ENCODE results near the gene TXNDC12.
"Not testable (repeated sequence)": the region's sequence is repeated elsewhere in the genome, so short reads cannot be mapped to it uniquely, and the experiment has no call there.

DNA sequence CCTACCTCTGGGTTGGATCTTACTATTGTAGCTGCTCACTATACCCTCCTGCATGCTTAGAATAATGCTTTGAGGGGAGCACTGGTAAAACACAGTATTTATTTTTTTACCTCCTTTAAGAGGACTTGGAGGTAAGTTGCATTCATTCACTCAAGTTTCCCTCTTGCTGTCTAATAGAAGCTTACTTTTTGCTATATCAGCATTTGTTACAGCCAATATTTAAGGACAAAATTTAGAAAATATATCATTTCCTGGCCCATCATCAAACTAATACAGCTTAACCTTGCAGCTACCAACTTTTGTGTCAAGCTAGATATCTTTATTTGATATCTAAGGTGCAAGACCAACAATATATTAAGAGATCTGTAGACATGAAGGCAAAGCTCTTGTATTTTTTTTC, 32.9 kb upstream of the TXNDC12 start:
- TF ChIP-seq, protein P1, sequence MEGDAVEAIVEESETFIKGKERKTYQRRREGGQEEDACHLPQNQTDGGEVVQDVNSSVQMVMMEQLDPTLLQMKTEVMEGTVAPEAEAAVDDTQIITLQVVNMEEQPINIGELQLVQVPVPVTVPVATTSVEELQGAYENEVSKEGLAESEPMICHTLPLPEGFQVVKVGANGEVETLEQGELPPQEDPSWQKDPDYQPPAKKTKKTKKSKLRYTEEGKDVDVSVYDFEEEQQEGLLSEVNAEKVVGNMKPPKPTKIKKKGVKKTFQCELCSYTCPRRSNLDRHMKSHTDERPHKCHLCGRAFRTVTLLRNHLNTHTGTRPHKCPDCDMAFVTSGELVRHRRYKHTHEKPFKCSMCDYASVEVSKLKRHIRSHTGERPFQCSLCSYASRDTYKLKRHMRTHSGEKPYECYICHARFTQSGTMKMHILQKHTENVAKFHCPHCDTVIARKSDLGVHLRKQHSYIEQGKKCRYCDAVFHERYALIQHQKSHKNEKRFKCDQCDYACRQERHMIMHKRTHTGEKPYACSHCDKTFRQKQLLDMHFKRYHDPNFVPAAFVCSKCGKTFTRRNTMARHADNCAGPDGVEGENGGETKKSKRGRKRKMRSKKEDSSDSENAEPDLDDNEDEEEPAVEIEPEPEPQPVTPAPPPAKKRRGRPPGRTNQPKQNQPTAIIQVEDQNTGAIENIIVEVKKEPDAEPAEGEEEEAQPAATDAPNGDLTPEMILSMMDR (IDR thresholded peaks at IDR 0.05), result not testable (repeated sequence)
- TF ChIP-seq POLR2A (IDR thresholded peaks at IDR 0.05), result not testable (repeated sequence)
